ENCODE data around the gene DBNDD1. TPM values are rescaled to one million over a fixed set of nuclear protein-coding genes. Genes with fewer than 3 reads are reported as not detected.

DBNDD1 gene
- total and polyA plus RNA-seq, 10 of the 15 experiments (the other 5 are each of a cell fraction or from before 2014, with no cell fraction given) = 0.06 to 4.6 (median 0.55) TPM

DNA sequence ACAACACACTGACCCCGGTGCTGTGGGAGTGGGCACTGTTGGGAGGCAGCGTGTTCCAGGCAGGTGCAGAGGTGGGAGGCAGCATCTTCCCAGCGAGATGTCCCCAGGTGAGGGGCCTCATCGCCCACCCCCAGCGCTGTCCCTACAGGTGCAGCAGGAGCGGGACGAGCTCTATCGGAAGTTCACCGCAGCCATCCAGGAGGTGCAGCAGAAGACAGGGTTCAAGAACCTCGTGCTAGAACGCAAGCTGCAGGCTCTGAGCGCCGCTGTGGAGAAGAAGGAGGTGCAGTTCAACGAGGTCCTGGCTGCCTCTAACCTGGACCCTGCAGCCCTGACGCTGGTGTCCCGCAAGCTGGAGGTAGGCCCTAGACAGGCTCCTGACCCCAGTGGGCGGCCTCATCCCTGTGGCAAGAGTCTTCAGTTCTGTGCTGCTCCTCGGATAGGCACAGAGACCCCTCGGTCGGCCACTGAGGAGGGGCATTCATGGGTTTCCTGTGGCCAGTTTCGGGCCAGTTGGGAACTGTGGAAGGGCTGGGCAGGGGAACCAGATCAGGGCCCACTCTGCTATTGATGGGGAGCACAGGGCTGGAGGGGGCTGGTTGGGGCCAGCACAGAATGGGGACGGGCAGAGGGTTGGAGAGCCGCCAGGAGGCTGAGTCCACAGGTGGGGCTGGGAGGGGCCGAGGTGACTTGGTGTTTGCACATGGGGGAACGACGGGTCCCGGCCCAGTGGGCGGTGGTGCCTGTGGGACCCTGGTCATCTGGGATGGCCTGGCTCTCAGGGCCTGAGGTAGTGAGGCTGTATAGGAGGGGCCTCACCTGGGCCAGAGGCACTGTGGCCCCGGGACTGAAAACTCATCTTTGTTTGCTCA lies 21.1 kb upstream of the DBNDD1 start:
- Histone ChIP-seq H3K4me2 (ENCODE audit: control insufficient read depth, insufficient read depth) (no peak overlapping the region), H3K27ac (ENCODE audit: control insufficient read depth, insufficient read depth) (no peak overlapping the region), H3K9ac (ENCODE audit: control insufficient read depth, insufficient read depth, low read length) (no peak overlapping the region), H4K20me1 (ENCODE audit: control insufficient read depth, insufficient read depth) (no peaks in the 10 kb centered on the region), H3K9me3 (replicated peaks; ENCODE audit: control insufficient read depth, insufficient read depth, low read length) (no peaks in the 10 kb centered on the region), H3K36me3 (ENCODE audit: control insufficient read depth in 2 of 2, insufficient read depth in 2 of 2, low read length in 1 of 2) (no peaks in the 10 kb centered on the region), H2AFZ (ENCODE audit: control insufficient read depth, low read depth, low read length) (no peak overlapping the region), H3K4me1 (ENCODE audit: control insufficient read depth, insufficient read depth, low read length) (no peaks in the 10 kb centered on the region), H3K27me3 (replicated peaks in 1 of 2; ENCODE audit: control insufficient read depth in 2 of 2, insufficient read depth in 2 of 2, low read length in 1 of 2) (no peaks in the 10 kb centered on the region), H3K4me3 (no peak overlapping the region), H3K79me2 (ENCODE audit: control insufficient read depth, insufficient read depth, low read length) (no peaks in the 10 kb centered on the region)
- intact Hi-C loops (cut with micrococcal nuclease; ENCODE audit: unreplicated experiment) (no loop called here), in situ Hi-C loops (cut with MboI) (loop anchor here (5.0 kb wide), 1 partner anchor 37 kb away; the partner anchor contains the start of gene PRDM7)
- BruUV-seq (replicated peaks) = no TSS peak
- RAD21 ChIA-PET (ENCODE audit: unreplicated experiment) = no interaction called here
- CTCF ChIA-PET = interaction anchor here (2.0 kb wide), 1 partner anchor 20 kb away, joined by 5 read pairs; no protein-coding TSS in a partner anchor
- DNase-seq (ENCODE audit: low read depth, low spot score) (no peak), FAIRE-seq (no peak), ATAC-seq (no peak)
- 69% methylated on average over 29 of the region's 29 CpGs for WGBS (ENCODE audit: insufficient coverage, insufficient replicate concordance, low lambda C conversion rate, missing lambda C conversion rate)
- POLR2A ChIA-PET = no interaction called here
- SMC1A ChIA-PET (ENCODE audit: uncharacterized antibody, unreplicated experiment) = no interaction called here
- no peak for TF ChIP-seq CHD2 (IDR thresholded peaks at IDR 0.05; ENCODE audit: borderline replicate concordance, low read depth, low read length)
- no peak for TF ChIP-seq KDM1A (IDR thresholded peaks at IDR 0.05; ENCODE audit: borderline replicate concordance)
- TF ChIP-seq, protein P1, sequence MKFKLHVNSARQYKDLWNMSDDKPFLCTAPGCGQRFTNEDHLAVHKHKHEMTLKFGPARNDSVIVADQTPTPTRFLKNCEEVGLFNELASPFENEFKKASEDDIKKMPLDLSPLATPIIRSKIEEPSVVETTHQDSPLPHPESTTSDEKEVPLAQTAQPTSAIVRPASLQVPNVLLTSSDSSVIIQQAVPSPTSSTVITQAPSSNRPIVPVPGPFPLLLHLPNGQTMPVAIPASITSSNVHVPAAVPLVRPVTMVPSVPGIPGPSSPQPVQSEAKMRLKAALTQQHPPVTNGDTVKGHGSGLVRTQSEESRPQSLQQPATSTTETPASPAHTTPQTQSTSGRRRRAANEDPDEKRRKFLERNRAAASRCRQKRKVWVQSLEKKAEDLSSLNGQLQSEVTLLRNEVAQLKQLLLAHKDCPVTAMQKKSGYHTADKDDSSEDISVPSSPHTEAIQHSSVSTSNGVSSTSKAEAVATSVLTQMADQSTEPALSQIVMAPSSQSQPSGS (IDR thresholded peaks at IDR 0.05; ENCODE audit: low read length) = no peak
- TF ChIP-seq BMI1 (IDR thresholded peaks at IDR 0.05; ENCODE audit: borderline replicate concordance) = no peak
- TF ChIP-seq YBX1 (IDR thresholded peaks at IDR 0.05) = no peak
- TF ChIP-seq SMC3 (IDR thresholded peaks at IDR 0.05; ENCODE audit: borderline replicate concordance, low read length) = no peak
- no peak for TF ChIP-seq IKZF1 (conservative IDR thresholded peaks at IDR 0.05)
- no peak for TF ChIP-seq KLF5 (IDR thresholded peaks at IDR 0.05; ENCODE audit: partially characterized antibody)
- TF ChIP-seq WRNIP1 (IDR thresholded peaks at IDR 0.05; ENCODE audit: borderline replicate concordance, low read depth, low read length) = no peak
- TF ChIP-seq SUZ12 (IDR thresholded peaks at IDR 0.05; ENCODE audit: unreplicated experiment) = no peak
- TF ChIP-seq, protein P2, sequence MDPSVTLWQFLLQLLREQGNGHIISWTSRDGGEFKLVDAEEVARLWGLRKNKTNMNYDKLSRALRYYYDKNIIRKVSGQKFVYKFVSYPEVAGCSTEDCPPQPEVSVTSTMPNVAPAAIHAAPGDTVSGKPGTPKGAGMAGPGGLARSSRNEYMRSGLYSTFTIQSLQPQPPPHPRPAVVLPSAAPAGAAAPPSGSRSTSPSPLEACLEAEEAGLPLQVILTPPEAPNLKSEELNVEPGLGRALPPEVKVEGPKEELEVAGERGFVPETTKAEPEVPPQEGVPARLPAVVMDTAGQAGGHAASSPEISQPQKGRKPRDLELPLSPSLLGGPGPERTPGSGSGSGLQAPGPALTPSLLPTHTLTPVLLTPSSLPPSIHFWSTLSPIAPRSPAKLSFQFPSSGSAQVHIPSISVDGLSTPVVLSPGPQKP (IDR thresholded peaks at IDR 0.05; ENCODE audit: low read depth, low read length) = no peak
- TF ChIP-seq MTA3 (IDR thresholded peaks at IDR 0.05; ENCODE audit: borderline replicate concordance, low read length) = no peak
- TF ChIP-seq, protein P3, sequence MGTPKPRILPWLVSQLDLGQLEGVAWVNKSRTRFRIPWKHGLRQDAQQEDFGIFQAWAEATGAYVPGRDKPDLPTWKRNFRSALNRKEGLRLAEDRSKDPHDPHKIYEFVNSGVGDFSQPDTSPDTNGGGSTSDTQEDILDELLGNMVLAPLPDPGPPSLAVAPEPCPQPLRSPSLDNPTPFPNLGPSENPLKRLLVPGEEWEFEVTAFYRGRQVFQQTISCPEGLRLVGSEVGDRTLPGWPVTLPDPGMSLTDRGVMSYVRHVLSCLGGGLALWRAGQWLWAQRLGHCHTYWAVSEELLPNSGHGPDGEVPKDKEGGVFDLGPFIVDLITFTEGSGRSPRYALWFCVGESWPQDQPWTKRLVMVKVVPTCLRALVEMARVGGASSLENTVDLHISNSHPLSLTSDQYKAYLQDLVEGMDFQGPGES (IDR thresholded peaks at IDR 0.05) = no peak
- TF ChIP-seq, protein P4, sequence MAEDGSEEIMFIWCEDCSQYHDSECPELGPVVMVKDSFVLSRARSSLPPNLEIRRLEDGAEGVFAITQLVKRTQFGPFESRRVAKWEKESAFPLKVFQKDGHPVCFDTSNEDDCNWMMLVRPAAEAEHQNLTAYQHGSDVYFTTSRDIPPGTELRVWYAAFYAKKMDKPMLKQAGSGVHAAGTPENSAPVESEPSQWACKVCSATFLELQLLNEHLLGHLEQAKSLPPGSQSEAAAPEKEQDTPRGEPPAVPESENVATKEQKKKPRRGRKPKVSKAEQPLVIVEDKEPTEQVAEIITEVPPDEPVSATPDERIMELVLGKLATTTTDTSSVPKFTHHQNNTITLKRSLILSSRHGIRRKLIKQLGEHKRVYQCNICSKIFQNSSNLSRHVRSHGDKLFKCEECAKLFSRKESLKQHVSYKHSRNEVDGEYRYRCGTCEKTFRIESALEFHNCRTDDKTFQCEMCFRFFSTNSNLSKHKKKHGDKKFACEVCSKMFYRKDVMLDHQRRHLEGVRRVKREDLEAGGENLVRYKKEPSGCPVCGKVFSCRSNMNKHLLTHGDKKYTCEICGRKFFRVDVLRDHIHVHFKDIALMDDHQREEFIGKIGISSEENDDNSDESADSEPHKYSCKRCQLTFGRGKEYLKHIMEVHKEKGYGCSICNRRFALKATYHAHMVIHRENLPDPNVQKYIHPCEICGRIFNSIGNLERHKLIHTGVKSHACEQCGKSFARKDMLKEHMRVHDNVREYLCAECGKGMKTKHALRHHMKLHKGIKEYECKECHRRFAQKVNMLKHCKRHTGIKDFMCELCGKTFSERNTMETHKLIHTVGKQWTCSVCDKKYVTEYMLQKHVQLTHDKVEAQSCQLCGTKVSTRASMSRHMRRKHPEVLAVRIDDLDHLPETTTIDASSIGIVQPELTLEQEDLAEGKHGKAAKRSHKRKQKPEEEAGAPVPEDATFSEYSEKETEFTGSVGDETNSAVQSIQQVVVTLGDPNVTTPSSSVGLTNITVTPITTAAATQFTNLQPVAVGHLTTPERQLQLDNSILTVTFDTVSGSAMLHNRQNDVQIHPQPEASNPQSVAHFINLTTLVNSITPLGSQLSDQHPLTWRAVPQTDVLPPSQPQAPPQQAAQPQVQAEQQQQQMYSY (CRISPR knock-in tag; IDR thresholded peaks at IDR 0.05) = no peak
- TF ChIP-seq, protein P5, sequence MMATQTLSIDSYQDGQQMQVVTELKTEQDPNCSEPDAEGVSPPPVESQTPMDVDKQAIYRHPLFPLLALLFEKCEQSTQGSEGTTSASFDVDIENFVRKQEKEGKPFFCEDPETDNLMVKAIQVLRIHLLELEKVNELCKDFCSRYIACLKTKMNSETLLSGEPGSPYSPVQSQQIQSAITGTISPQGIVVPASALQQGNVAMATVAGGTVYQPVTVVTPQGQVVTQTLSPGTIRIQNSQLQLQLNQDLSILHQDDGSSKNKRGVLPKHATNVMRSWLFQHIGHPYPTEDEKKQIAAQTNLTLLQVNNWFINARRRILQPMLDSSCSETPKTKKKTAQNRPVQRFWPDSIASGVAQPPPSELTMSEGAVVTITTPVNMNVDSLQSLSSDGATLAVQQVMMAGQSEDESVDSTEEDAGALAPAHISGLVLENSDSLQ (IDR thresholded peaks at IDR 0.05) = no peak
- TF ChIP-seq STAT3 (IDR thresholded peaks at IDR 0.05; ENCODE audit: low read depth, low read length) = no peak
